Measurements from ENCODE around the gene STAB2. TPM values are rescaled to one million over a fixed set of nuclear protein-coding genes. Genes with fewer than 3 reads are reported as not detected.
"Not testable (repeated sequence)": the region's sequence is repeated elsewhere in the genome, so short reads cannot be mapped to it uniquely, and the experiment has no call there.

STAB2 gene
- total RNA-seq, 1 donor: not detected

- no peak for DNase-seq (ENCODE audit: low read depth)
- no peak overlapping the region for H3K4me3 ChIP-seq (ENCODE audit: low read depth, low read length)
- no peak for TF ChIP-seq CTCF (IDR thresholded peaks at IDR 0.05; ENCODE audit: insufficient read depth, low read depth, low read length)
Measured at GRCh38 chr12:103642240-103642864, 55.3 kb downstream of the STAB2 start.

GRCh38 chr12:103645202-103645601 is 58.1 kb downstream of the STAB2 start:
- TF ChIP-seq CTCF (IDR thresholded peaks at IDR 0.05; ENCODE audit: insufficient read depth, low read depth, low read length): no peak
- no peak overlapping the region for H3K4me3 ChIP-seq (ENCODE audit: low read depth, low read length)
- DNase-seq (ENCODE audit: low read depth): peak; percentile 64

- no peak overlapping the region for H3K4me3 ChIP-seq (ENCODE audit: low read depth, low read length)
- TF ChIP-seq CTCF (IDR thresholded peaks at IDR 0.05; ENCODE audit: insufficient read depth, low read depth, low read length): no peak
- DNase-seq (ENCODE audit: low read depth): peak; percentile 26
Measured at GRCh38 chr12:103647267-103647666, 60.2 kb downstream of the STAB2 start.

GRCh38 chr12:103652808-103653207 is 65.7 kb downstream of the STAB2 start:
- TF ChIP-seq CTCF (IDR thresholded peaks at IDR 0.05; ENCODE audit: insufficient read depth, low read depth, low read length): no peak
- H3K4me3 ChIP-seq (ENCODE audit: low read depth, low read length): no peak overlapping the region
- no peak for DNase-seq (ENCODE audit: low read depth)

- DNase-seq (ENCODE audit: low read depth); H3K4me3 ChIP-seq (ENCODE audit: low read depth, low read length): not testable (repeated sequence)
Measured at GRCh38 chr12:103653568-103654173, 66.6 kb downstream of the STAB2 start.

GRCh38 chr12:103654816-103655215 is 67.7 kb downstream of the STAB2 start:
- no peak for TF ChIP-seq CTCF (IDR thresholded peaks at IDR 0.05; ENCODE audit: insufficient read depth, low read depth, low read length)
- DNase-seq (ENCODE audit: low read depth): no peak

GRCh38 chr12:103656291-103656690 is 69.2 kb downstream of the STAB2 start:
- no peak for DNase-seq (ENCODE audit: low read depth)
- no peak for TF ChIP-seq CTCF (IDR thresholded peaks at IDR 0.05; ENCODE audit: insufficient read depth, low read depth, low read length)
- H3K4me3 ChIP-seq (ENCODE audit: low read depth, low read length): no peak overlapping the region

More at GRCh38 chr12:103654816-103655215, 67.7 kb downstream of the STAB2 start:
- H3K4me3 ChIP-seq (ENCODE audit: low read depth, low read length): no peak overlapping the region

Data from fibroblast of villous mesenchyme (primary cell).